ENCODE results near the gene PRDX6.

PRDX6 gene

DNA sequence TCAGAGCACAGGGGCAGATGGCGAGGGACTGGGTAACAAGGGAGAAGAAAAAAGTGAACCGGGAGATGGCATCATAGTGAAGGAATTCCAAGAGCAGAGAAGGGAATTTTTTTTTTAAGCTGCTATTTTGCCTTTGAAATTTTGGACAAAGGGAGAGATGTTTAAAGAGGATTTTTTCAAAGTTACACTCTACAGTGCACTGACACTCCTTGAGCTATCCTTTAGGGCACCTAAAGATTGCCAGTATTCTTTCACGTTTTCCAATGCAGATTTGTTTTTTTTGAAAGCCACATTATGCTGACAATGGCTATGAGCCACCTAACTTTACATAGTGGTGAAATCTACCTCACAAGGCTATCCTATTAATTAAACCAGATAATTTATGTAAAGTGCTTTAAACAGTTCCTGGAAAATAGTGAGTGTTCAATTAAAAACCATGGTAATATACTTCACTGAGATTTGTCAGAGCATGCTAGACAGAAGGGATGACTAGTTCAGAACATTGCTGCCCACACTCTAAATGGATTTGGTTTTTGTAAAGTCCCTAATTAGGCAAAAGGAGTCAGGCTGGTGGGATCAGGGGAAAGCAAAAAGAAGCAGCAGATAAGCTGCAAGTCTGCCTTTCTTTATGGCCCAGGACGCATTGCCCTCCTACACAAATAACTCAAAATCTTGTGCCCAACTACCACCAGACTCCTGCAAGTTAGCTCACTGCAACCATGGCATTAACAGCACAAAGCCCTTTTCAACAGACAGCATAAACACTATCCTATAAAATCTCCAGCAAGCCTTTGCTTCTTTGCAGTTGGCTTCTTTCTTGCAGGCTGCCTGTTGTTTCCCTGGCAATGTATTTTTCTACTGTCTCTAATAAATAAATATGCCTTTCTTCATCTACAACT lies 53.9 kb downstream of the PRDX6 start:
- DNase-seq (ENCODE audit: low spot score) = no peak
- TF ChIP-seq, protein P1, sequence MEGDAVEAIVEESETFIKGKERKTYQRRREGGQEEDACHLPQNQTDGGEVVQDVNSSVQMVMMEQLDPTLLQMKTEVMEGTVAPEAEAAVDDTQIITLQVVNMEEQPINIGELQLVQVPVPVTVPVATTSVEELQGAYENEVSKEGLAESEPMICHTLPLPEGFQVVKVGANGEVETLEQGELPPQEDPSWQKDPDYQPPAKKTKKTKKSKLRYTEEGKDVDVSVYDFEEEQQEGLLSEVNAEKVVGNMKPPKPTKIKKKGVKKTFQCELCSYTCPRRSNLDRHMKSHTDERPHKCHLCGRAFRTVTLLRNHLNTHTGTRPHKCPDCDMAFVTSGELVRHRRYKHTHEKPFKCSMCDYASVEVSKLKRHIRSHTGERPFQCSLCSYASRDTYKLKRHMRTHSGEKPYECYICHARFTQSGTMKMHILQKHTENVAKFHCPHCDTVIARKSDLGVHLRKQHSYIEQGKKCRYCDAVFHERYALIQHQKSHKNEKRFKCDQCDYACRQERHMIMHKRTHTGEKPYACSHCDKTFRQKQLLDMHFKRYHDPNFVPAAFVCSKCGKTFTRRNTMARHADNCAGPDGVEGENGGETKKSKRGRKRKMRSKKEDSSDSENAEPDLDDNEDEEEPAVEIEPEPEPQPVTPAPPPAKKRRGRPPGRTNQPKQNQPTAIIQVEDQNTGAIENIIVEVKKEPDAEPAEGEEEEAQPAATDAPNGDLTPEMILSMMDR (IDR thresholded peaks at IDR 0.05; ENCODE audit: extremely low read depth, missing control alignments) = no peak

DNA sequence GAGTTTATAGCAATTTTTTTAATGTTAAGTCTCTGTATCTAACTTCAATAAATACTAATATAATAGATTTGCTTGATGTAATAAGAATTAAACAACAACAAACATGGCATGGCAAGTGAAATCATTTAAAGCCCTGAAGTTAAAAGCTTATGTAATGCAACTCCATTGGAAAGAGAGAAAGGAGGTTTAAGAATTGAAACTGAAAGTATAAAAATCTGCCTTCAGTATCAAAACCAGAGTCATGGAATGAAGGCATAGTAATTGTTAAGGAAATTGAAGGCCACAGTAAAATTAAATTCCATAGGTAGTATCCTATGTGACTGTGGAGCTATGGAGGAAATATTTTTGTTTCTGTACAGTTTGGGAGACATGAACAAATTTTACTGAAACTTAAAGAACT lies 55.1 kb downstream of the PRDX6 start:
- DNase-seq (ENCODE audit: low spot score) = no peak
- TF ChIP-seq, protein P1 (IDR thresholded peaks at IDR 0.05; ENCODE audit: extremely low read depth, missing control alignments) = no peak

DNA sequence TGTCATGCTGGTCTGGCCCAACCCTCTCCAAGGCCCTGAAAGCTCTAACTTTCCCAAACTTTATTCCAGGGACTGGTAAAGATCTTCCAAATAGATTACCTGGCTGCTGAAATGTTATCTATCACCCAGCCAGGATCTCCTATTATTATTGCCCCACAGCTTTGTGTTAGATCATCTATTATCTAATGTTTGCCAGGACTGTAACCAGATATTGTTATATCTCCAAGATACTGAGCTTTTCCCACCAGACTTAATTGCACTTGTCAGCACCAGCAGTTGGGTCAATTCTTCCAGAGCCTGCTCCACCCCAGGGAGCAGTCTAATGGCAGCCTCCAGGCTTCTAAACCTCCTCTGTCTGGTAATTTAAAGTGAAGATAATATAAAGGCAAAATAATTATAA lies 59.1 kb downstream of the PRDX6 start:
- no peak for DNase-seq (ENCODE audit: low spot score)
- TF ChIP-seq, protein P1 (IDR thresholded peaks at IDR 0.05; ENCODE audit: extremely low read depth, missing control alignments) = no peak
